ENCODE data around the gene DDX10. TPM values are rescaled to one million over a fixed set of nuclear protein-coding genes. Genes with fewer than 3 reads are reported as not detected.

The DDX10 gene
- total and polyA plus RNA-seq, 2 of the 8 experiments (the other 6 are each of a cell fraction or from before 2014, with no cell fraction given): 49.2 to 52.2 TPM

DNA sequence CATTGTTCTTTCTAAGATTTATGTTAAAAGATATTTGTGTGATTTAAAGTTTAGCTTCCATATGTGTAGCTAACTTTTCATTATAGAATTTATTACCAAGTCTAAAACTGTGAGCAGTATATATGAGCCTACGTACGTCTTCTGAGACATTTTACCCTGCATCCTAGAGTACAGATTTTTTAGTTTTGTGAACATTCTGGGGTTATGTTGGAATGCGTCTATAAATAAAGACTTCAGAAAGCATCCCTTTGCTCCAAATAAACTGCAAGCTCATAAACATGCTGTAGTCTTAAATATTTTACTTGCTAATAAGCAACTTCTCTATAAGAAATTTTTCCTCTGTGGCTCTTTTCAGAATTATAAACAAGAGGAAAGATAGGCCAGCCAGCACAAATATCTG lies 236.5 kb downstream of the DDX10 start:
- POLR2A ChIA-PET (ENCODE audit: partially characterized antibody): interaction anchor here (0.6 kb wide), 1 partner anchor 45 kb away, joined by 3 read pairs; no protein-coding TSS in a partner anchor
- no peak overlapping the region for H4K8ac ChIP-seq (ENCODE audit: extremely low read depth, insufficient read depth, low read length)
- no peak overlapping the region for H3K4me2 ChIP-seq (ENCODE audit: insufficient read depth in 1 of 2, low read depth in 2 of 2, low read length in 2 of 2)
- no peak overlapping the region for H2AK5ac ChIP-seq (ENCODE audit: low read depth, low read length)
- H2BK120ac ChIP-seq (replicated peaks; ENCODE audit: low read depth, low read length): no peak overlapping the region
- no peak overlapping the region for H4K5ac ChIP-seq (ENCODE audit: insufficient read length, low read depth, low read length)
- H3K4me1 ChIP-seq (replicated peaks in 1 of 4; ENCODE audit: control insufficient read depth in 3 of 4, insufficient read depth in 4 of 4, low read length in 3 of 4): no peaks in the 10 kb centered on the region
- H4K20me1 ChIP-seq (replicated peaks in 1 of 2; ENCODE audit: control insufficient read depth in 1 of 2, insufficient read depth in 2 of 2, low read length in 2 of 2): no peaks in the 10 kb centered on the region
- no peaks in the 10 kb centered on the region for H3K23me2 ChIP-seq (ENCODE audit: low read depth, low read length)
- no peak for FAIRE-seq
- no peak overlapping the region for H3K18ac ChIP-seq (ENCODE audit: extremely low read depth, low read length)
- H3K4ac ChIP-seq (replicated peaks; ENCODE audit: insufficient read length, low read depth, low read length): no peak overlapping the region
- H3K27ac ChIP-seq (ENCODE audit: low read depth, low read length): no peak overlapping the region
- 96% methylated on average over 3 of the region's 3 CpGs; no CpG with 5 or more reads in 1 of the 2 experiments for WGBS, 2 experiments (ENCODE audit: extremely low coverage in 1 of 2, insufficient coverage in 1 of 2, insufficient read length in 1 of 2, insufficient replicate concordance in 2 of 2, low coverage in 1 of 2, low lambda C conversion rate in 2 of 2, missing lambda C conversion rate in 1 of 2)
- no peak overlapping the region for H2BK5ac ChIP-seq (ENCODE audit: low read depth, low read length)
- H3K56ac ChIP-seq (replicated peaks; ENCODE audit: insufficient read length, low read depth, low read length): no peak overlapping the region
- 0 out of 4 replicates have a peak, but pooled peaks cover 0 to 8% of the 10 kb centered on the region in 2 experiments for H3K9me3 ChIP-seq (ENCODE audit: insufficient read depth in 2 of 2, low read depth in 1 of 2, low read length in 1 of 2)
- no peak overlapping the region for H3K9ac ChIP-seq (replicated peaks in 1 of 4; ENCODE audit: extremely low read depth in 1 of 4, low read depth in 3 of 4, low read length in 3 of 4)
- no peaks in the 10 kb centered on the region for H3K79me2 ChIP-seq (ENCODE audit: control insufficient read depth in 1 of 2, insufficient read depth in 2 of 2, low read length in 2 of 2)
- no peak overlapping the region for H2BK12ac ChIP-seq (ENCODE audit: low read depth, low read length)
- no peak overlapping the region for H3K4me3 ChIP-seq (ENCODE audit: extremely low read depth in 1 of 4, insufficient read depth in 2 of 4, low read depth in 3 of 4, low read length in 4 of 4)
- CTCF ChIA-PET (ENCODE audit: partially characterized antibody): no interaction called here
- no peak overlapping the region for H4K91ac ChIP-seq (replicated peaks; ENCODE audit: insufficient read length, low read length)
- no peak overlapping the region for H2AFZ ChIP-seq (ENCODE audit: low read length)
- no peak overlapping the region for H3K23ac ChIP-seq (ENCODE audit: insufficient read length)
- no peaks in the 10 kb centered on the region; the same call in 1 of the 2 replicates for H3K79me1 ChIP-seq (ENCODE audit: low read depth, low read length)
- no peak overlapping the region for H3K14ac ChIP-seq (ENCODE audit: insufficient read length)
- H2BK20ac ChIP-seq (ENCODE audit: low read length): no peak overlapping the region
- no peak for DNase-seq (ENCODE audit: low read depth in 1 of 2, low spot score in 2 of 2)
- H2BK15ac ChIP-seq (ENCODE audit: low read length): no peak overlapping the region
- H3K27me3 ChIP-seq (replicated peaks in 1 of 4; ENCODE audit: control insufficient read depth in 3 of 4, extremely low read depth in 1 of 4, insufficient read depth in 3 of 4, low read length in 3 of 4): no peaks in the 10 kb centered on the region
- H3K36me3 ChIP-seq (ENCODE audit: control insufficient read depth in 2 of 4, insufficient read depth in 4 of 4, low read length in 3 of 4): no peaks in the 10 kb centered on the region
- TF ChIP-seq RXRA (IDR thresholded peaks at IDR 0.05; ENCODE audit: insufficient read depth, low read depth, low read length) (no peak), CBX5 (IDR thresholded peaks at IDR 0.05; ENCODE audit: low read depth, low read length) (no peak), TAF1 (IDR thresholded peaks at IDR 0.05; ENCODE audit: low read depth, low read length) (no peak), NANOG (IDR thresholded peaks at IDR 0.05; ENCODE audit: insufficient read depth, low read depth, low read length, poor library complexity, severe bottlenecking) (no peak), TBP (IDR thresholded peaks at IDR 0.05; ENCODE audit: low read depth, low read length) (no peak), NRF1 (IDR thresholded peaks at IDR 0.05; ENCODE audit: low read depth, low read length) (no peak), POU5F1 (IDR thresholded peaks at IDR 0.05; ENCODE audit: low read depth, low read length) (no peak), KDM5A (IDR thresholded peaks at IDR 0.05; ENCODE audit: low read length) (no peak), SP4 (IDR thresholded peaks at IDR 0.05; ENCODE audit: low read length) (no peak), JUND (IDR thresholded peaks at IDR 0.05; ENCODE audit: low read length) (no peak), GTF2F1 (IDR thresholded peaks at IDR 0.05; ENCODE audit: borderline replicate concordance, low read depth, low read length) (no peak), CTBP2 (IDR thresholded peaks at IDR 0.05; ENCODE audit: borderline replicate concordance, insufficient read depth, insufficient read length, low read length) (no peak), SIN3A (conservative IDR thresholded peaks at IDR 0.05 in 1 of 2, IDR thresholded peaks at IDR 0.05 in 1 of 2; ENCODE audit: low read depth in 1 of 2, low read length in 2 of 2) (no peak)
- TF ChIP-seq, protein P1, sequence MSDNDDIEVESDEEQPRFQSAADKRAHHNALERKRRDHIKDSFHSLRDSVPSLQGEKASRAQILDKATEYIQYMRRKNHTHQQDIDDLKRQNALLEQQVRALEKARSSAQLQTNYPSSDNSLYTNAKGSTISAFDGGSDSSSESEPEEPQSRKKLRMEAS (IDR thresholded peaks at IDR 0.05): no peak

Measured in H1 (cell line).